CD4-positive, alpha-beta T cell treated with Interleukin-17A for 1 hour (primary cell): ENCODE data around the gene CPM.
"Not testable (repeated sequence)": the region's sequence is repeated elsewhere in the genome, so short reads cannot be mapped to it uniquely, and the experiment has no call there.

Experiments
- DNase-seq: peaks from one replicate; pipeline ENCODE4 v3.0.0-alpha.2; 2020

CPM gene

DNA sequence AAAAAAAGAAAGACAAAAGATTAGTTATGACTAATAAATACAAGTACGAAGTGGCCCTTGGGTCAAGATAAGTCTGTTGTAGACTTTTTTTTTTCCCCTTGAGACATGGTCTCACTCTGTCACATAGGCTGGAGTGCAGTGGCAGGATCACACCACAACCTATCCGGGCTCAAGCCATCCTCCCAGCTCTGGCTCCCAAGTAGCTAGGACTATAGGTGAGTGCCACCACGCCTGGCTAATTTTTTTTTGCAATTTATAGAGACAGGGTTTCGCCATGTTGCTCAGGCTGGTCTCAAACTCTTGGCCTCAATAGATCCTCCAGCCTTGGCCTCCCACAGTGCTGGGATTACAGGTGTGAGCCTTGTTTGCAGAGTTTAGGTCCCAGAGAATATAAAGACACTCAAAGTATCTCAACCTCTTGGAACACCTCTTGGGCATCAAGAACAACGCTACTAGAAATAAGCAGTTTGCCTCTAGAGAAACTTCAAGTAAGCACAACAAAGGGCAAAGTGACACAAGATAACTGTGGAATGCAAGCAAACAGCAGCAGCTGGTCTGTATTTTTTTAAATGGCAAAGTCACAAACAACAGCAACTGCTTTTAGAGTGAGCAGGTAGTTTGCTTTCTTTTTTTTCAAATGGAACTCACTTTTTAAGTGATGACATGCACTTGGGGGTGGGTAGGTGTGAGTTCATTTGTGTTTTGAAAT, 128.9 kb downstream of the CPM start:
- no peak for DNase-seq

DNA sequence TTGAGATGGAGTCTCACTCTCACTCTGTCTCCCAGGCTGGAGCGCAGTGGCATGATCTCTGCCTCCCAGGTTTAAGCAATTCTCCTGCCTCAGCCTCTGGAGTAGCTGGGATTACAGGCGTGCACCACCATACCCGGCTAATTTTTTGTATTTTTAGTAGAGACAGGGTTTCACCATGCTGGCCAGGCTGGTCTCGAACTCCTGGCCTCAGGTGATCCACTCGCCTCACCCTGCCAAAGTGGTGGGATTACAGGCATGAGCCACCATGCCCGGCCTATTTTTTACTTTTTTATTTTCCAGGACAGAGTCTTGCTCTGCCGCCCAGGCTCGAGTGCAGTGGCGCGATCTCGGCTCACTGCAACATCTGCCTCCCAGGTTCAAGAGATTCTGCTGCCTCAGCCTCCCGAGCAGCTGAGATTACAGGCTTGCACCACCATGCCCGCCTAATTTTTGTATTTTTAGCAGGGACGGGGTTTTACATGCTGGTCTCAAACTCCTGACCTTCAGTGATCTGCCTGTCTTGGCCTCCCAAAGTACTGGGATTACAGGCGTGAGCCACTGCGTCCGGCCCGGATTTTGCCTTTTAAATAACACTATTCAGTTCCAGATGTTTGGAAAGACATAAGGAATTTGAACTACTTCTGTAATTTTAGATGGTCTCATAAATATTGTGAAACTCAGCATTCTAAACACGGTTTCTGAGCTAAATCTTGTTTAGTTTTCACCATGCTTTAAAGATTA, 129.9 kb downstream of the CPM start:
- not testable (repeated sequence) for DNase-seq

DNA sequence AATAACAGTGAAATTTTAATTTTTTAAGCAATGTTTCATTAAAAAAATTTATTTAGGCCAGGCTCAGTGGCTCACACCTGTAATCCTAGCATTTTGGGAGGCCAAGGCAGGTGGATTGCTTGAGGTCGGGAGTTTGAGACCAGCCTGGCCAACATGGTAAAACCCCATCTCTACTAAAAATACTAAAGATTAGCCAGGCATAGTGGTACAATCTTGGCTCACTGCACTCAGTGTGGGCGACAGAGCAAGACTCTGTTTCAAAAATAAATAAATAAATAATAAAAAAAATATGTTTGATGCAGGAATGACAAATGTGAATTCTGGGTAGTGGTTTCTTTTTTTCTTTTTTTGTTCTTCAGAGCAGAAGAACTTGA, 130.6 kb downstream of the CPM start:
- not testable (repeated sequence) for DNase-seq
